DMS153 treated with DMSO at 0.1 percent for 48 hours (cell line): Measurements from ENCODE around the gene ST8SIA6.
"Not testable (repeated sequence)": the region's sequence is repeated elsewhere in the genome, so short reads cannot be mapped to it uniquely, and the experiment has no call there.

ENCODE experiments used
- DNase-seq: peaks from one replicate; lab custom pipeline; 2025; ENCODE audit not compliant: unreplicated experiment; lab: John Stamatoyannopoulos, UW

Gene ST8SIA6, protein sequence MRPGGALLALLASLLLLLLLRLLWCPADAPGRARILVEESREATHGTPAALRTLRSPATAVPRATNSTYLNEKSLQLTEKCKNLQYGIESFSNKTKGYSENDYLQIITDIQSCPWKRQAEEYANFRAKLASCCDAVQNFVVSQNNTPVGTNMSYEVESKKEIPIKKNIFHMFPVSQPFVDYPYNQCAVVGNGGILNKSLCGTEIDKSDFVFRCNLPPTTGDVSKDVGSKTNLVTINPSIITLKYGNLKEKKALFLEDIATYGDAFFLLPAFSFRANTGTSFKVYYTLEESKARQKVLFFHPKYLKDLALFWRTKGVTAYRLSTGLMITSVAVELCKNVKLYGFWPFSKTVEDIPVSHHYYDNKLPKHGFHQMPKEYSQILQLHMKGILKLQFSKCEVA

DNA sequence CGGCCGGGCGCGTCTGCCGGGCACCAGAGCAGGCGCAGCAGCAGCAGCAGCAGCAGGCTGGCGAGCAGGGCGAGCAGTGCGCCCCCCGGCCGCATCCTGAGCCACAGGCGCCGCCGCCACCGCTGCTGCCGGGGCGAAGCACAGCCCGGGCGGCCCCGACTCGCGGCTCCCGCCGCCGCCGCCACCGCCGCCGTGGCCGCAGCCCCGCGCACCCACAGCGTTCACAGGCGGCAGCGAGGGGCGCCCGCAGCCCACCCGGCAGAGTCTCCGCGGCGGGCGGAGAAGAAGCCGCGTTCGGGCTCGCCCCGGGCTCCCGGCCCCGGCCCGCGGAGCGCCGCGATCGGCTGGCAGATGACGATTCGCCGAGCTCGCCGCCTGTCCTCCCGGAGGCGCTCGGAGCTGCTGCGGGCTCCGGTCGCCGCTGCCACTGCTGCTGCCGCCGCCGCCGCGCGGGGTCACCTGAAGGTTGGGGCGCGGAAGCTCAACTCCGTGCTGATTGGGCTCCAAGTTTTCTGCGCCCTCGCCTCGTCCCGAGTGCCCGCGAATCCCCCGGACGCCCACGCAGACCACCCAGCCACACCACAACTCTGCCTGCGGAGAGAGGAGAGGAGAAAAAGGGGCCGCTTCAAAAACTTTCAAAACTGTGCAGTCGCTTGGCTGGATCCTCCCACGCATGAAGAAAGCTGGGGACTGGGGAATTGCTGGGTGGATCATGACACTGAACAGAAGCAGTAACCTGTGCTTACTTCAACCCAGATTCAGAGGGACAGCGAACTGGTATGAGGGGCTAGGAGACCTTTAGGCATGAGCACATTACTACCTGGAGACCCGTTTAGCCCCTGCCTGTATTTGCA, at the start of gene ST8SIA6:
Gene ST8SIA6 (minus strand): TSS at position 435 of the 854 bp plus-strand sequence. CDS start 340 bp downstream, at position 95.
- DNase-seq, result peak; percentile 10

DNA sequence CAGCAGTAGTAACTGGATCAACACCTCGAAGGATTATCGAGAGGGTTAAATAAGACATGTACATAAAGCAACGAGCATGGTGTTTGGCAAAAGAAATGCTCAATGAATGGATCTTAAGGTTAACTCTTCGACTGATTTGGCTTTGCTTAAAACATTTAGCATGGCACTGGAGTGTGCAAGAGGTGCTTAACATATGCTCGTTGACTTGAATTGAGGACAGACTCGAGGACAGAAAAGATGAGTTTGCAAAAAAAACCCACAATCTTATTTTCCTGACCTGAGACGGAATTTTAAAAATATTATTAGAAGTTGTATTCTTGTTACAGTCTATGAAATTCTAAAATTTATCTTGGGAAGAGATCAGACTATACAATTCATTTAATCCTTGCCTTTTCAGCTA, 49.4 kb upstream of the ST8SIA6 start:
- DNase-seq, result no peak

DNA sequence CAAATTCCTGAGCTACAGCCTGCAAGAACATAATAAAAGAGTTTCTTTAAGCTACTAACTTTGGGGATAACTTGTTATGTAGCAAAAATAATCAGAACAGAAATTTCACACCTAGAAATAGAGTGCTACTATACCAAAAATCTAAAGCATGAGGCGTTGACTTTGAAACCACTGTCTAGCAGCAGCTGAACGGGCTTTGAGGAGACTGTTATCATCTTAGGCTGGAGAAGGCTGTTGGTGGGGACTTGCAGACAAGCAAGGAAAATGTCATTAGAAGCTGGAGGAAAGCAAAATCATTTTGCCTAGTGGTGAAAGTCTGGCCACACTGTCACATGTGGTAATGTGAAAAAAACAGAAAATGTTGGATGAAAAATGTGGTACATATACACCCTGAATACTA, 48.4 kb upstream of the ST8SIA6 start:
- DNase-seq, result no peak

DNA sequence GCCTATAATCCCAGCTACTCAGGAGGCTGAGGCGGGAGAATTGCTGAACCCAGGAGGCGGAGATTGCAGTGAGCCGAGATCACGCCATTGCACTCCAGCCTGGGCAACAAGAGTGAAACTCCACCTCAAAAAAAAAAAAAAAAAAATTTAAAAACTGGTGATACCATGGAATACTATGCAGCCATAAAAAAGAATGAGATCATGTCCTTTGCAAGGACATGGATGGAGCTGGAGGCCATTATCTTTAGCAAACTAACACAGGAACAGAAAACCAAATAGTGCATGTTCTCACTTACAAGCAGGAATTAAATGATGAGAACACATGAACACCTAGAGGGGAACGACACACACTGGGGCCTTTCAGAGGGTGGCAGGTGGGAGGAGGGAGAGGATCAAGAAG, 44.6 kb upstream of the ST8SIA6 start:
- not testable (repeated sequence) for DNase-seq

DNA sequence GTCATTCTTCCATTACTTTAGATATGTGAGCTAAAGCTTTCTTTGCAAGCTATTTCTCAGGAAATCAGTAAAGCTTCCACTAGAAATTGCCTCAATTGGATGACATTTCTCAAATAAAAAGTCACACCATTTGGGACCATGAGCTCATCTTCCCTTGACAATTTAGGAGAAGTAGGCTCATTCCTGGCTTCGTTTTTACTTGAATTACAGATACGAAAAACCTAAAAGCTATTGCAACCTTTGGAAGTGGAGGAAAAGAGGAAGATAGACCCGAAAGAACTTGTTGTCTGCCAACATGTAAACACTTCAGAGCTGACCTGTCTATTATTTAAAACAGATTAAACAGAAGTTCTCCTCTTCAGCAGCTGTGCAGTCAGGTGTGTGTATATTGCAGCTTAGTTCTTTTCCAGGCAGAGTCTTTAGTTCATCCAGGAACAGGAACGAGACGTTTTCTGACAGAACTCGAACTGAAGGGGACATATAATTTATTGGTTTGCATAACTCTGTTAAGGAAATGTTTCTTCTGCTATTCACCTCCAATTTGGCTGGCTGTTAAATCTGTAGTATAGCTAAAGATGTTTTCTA, 43.1 kb upstream of the ST8SIA6 start:
- no peak for DNase-seq

DNA sequence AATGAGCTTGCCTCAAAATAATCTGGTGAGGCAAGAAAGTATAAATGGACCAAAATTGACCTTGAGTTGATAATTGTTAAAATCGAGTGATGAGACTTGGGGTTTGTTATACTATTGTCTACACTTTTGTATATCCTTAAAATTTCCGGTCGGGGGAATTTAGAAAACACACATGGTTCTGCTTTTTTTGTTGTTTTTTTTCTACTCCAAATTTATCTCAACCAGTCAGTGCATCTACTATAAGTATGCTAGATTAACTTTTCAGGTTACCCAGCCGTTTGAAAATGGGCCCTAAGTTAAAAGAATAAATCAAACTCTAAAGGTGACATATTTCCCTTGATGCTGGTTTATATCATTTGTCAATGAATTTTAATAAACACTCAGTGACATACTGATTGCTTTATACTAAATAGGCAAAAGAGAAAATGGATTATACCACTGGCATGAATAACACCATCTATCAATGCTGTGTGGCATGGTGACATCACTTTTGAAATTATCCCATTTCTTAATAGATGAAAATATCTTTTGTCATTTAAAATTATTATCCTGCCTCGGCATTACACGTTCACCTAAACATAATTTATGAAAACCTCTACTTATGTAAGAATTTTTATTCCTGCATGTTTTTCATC, 40.3 kb upstream of the ST8SIA6 start:
- no peak for DNase-seq

DNA sequence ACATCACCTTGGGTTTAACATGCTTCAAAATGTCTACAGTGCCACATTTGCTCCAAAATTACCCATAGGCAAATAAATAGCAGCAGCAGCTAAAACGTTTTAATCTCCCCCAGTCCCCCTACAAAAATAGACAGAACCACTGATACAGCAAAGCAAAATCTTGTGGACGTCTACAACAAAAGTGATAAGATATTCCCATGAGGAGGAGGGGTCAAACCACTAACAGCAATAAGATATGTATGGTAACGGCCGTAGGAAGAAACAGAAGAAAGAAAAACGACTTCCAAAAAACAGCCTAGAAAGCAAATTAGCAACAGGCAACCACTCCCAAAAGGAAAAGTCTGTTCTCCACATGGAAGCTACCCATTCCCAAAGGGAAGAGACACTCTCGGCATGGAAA, 34.5 kb upstream of the ST8SIA6 start:
- no peak for DNase-seq

DNA sequence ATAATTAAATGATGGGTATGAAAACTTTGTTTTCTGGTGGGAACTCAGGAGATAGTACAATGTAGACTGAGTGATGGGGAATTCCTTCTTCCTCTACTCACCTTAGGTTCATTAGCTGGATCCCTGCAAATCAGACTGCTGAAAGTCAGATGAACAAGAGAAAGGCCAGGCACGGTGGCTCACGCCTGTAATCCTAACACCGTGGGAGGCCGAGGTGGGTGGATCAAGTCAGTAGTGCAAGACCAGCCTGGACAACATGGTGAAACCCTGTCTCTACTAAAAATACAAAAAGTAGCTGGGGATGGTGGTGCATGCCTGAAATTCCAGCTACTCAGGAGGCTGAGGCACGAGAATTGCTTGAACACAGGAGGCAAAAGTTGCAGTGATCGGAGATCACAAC, 28.7 kb upstream of the ST8SIA6 start:
- DNase-seq, result no peak

DNA sequence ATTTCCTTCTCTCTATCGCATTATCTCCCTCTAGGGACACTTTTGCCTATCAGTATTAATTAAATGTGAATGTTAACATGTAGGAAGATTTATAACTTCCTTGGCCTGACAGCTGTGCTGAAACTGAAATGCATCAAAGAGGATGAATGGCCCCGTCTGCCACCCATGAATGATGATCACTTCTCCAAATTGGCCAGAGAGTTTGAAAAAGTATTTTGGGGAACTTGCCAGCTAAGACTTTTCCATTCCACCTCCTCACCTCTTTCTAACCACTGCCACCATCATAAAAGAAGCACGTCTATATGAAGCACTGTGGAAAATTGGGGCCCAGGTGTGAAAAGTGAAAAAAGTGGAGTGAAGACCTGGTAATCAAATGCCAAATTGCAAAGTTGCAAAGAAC, 25.4 kb upstream of the ST8SIA6 start:
- no peak for DNase-seq

DNA sequence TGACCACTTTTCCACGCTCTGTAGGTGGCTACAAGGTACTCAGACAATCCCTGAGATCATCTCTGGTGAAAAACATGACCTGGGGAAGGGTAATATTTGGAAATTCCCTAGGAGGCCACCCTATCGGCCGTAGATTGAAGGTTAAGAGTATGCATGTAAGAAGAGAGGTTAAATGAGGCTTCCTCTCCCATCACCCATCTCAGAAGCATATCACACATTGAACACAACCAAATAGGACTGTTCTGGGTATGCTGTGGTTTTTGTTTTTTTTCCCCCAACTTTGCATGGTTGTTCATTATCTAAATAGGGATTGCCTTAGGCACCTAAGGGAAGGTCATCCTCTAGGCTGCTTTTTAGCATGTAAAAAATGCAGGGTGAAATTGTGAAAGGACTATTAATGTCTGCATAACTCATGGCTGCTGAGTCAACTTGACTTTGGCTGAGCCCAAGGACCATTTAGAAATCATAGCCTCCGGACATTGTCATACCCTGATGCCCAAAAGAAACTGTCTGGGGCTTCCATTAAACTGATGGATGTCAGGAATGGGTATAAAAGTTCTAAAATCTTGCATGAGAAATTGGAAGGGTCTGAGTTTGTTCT, 24.7 kb upstream of the ST8SIA6 start:
- no peak for DNase-seq

DNA sequence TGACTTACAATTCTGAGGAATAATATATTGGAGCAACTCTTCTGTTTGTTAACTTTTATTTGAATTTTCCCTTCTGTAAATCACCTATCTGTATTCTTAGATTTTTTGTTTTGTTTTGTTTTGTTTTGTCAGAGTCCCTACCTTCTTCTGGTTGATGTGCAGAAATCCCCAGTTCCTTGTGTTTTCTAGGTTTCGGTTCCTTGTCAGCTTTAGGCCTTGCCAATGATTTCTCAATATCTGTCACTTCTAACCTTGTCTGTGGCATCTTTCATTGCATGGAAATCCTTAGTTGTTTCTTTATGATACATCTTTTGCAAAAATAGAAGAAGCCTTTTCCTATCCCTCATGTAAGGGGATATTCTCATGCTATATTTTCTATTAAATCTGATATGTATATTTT, 21.7 kb upstream of the ST8SIA6 start:
- DNase-seq, result no peak

DNA sequence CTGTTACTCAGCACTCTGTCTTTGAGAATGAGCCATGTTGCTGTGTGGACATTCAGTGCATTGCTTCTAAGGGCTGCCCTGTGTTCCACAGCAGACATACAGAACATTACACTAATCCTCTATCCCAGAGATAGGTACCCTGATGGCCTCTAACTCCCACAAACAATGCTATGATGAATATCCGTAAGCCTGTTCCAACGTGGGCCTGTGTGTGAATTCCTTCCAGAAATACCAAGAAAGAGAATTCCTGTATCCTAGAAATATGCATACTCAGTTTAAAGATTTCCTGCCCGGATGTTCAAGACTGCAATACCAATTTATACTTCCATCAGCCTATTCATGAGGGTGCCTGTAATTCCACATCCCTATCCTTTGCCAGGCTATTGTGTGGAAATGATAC, 21.3 kb upstream of the ST8SIA6 start:
- DNase-seq, result no peak

DNA sequence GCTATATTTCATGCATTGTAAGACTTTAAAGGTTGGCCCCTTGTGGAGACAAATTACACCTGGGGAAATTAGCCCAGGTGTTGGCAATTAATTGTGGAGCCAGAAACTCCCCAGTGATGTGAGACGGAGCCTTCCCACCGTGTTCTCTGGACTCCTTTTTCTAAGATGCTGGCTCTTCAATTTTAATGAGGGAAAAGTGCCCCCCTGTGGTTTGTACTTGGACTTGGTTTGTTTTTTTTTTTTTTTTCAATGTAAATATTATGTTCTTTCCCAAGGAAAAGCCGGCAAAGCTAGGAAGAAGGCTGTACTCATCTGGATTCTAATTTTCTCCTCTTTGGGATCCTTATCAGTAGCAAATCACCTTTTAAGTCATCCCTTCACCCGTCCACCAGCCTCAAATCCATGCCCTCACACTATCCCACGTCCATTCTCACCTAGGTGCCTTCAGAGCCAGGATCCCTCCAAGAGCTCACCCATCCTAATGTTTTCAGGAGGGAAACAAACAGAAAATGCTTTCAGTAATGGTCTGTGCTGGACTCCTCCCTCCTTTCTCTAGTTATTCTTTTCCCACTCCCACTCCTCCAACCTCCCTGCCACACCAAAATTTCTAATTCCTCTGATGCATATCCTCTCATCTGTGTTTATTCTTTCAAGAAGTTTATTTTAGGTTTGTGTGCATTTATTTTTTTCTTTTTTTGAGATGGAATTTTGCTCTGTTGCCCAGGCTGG, 20.4 kb upstream of the ST8SIA6 start:
- no peak for DNase-seq

DNA sequence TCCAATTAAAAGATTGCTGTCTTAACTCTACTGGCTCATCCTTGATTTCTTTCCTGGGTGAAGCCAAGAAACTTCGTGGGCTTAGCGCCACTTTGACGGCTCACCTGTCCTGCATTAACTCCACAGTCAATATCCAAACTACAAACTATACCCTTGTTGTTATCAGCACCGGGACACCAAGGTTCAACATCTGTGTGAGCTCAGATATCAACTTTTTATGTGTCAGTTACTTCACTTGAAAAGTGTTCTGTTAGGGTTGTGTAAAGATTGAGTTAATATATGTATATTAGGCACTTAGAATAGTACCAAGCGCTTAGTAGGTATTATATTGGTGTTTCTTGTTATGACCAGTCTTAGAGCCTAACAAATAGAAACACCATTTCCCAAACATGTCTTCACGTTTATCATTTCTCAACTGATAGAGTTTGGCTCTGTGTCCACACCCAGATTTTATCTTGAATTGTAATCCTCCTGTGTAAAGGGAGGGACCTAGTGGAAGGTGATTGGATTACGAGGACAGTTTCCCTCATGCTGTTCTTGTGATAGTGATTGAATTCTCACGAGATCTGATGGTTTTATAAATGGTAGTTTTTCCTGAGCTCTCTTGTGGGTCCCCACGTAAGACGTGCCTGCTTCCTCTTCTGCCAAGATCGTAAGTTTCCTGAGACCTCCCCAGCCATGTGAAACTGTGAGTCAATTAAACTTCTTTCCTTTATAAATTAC, 19.0 kb upstream of the ST8SIA6 start:
- no peak for DNase-seq

DNA sequence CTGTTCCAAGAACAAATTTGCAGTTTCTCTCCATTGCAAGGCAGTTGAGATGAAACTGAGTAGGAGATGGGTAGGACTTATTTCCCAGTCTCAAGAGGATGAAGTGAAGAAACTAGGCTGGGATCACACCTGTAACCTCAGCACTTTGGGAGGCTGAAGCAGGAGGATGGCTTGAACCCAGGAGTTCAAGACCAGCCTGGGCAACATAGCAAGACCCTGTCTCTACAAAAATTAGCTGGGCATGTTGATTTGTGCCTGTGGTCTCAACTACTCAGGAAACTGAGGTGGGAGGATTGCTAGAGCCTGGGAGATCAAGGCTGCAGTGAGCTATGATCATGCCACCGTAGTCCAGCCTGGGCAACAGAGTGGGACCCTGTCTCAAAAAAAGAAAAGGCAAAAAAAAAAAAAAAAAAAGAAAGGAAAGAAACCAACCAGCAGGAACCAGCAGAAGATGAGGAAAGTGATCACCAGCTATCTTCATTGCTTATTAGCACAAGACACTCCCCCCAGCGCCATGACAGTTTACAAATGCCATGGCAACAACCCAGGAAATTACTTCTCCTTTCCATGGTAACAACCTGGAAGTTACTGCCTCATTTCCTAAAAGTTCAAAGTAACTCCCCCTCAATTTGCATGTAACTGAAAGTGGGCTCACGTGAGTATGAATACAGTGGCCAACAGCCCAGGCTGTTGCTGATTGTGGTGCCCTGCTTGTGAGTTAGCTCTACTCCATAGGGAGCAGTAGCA, 18.3 kb upstream of the ST8SIA6 start:
- no peak for DNase-seq

DNA sequence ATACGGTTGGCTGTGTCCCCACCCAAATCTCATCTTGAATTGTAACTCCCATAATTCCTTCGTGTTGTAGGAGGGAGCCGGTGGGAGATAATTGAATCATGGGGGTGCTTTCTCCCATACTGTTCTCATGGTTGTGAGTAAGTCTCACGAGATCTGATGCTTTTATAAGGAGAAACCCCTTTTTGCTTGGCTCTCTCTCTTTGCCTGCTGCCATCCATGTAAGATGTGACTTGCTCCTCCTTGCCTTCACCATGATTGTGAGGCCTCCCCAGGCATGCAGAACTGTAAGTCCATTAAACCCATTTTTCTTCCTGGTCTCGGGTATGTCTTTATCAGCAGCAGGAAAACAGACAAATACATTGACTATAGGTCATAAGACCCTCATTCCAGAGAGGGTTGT, 15.9 kb upstream of the ST8SIA6 start:
- no peak for DNase-seq

DNA sequence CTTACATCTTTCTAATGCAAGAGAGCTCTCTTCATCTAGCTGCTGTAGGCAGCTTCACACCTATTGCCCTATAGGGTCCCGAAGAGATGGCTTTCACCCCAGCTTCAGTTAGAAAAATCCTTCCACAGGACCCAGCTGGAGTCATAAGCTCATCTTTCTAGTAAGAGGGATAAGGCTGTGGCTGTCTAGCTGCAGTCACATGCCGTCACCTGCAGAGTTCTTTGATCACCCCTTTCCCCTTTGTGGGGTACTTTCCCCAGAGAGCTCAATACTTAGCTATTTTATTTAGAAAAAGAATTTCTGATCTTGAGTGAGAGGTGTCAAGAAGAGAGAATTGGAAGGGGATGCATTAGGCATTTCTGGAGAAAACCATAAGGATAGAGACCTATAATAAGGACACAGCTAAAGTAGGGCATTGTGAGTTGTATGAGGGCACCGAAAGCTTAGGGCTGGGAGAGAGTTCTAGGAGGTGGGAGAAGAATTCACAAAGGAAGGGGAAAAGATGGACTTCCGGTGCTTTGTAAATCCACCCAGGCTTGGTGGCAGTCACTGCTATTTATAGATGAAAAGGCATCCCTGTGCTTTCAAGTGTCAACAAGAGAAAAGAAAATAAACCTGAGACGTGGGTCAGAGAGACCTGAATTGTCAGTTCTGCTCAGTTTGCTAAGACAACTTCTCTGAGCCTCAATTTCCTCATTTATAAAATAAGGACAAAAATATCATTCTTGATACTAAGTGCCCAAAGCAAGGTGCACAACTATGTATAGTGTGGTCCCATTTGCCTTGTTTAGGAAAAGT, 11.1 kb upstream of the ST8SIA6 start:
- DNase-seq, result no peak

DNA sequence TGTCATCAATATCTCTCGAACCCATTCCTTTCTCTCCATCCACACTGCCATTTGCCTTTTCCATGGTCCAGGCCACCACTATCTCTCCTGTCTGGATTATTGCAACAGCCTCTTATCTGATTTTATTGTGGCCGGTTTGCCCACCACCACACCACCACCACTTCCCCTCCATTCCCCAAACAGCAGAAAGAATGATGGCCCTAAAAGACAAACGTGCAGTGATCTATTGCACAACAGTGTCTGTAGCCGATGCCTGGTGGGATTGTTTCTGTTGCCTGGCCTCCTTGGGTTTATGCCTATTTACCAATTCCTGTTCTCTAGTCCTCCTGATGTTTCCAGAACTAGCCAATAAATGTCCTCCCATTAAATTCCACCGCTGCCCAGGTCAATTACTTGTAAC, 10.2 kb upstream of the ST8SIA6 start:
- DNase-seq, result no peak
